HG02938 (cell line): ENCODE measurements around the gene NSF.
"Not testable (repeated sequence)": the region's sequence is repeated elsewhere in the genome, so short reads cannot be mapped to it uniquely, and the experiment has no call there.

Experiments
- ATAC-seq: cut with Tn5 transposase; IDR thresholded peaks from one replicate; pipeline ENCODE4 v1.9.1; 2021; ENCODE audit warnings: mild to moderate bottlenecking, moderate library complexity; ENCODE audit not compliant: unreplicated experiment

Gene NSF

DNA sequence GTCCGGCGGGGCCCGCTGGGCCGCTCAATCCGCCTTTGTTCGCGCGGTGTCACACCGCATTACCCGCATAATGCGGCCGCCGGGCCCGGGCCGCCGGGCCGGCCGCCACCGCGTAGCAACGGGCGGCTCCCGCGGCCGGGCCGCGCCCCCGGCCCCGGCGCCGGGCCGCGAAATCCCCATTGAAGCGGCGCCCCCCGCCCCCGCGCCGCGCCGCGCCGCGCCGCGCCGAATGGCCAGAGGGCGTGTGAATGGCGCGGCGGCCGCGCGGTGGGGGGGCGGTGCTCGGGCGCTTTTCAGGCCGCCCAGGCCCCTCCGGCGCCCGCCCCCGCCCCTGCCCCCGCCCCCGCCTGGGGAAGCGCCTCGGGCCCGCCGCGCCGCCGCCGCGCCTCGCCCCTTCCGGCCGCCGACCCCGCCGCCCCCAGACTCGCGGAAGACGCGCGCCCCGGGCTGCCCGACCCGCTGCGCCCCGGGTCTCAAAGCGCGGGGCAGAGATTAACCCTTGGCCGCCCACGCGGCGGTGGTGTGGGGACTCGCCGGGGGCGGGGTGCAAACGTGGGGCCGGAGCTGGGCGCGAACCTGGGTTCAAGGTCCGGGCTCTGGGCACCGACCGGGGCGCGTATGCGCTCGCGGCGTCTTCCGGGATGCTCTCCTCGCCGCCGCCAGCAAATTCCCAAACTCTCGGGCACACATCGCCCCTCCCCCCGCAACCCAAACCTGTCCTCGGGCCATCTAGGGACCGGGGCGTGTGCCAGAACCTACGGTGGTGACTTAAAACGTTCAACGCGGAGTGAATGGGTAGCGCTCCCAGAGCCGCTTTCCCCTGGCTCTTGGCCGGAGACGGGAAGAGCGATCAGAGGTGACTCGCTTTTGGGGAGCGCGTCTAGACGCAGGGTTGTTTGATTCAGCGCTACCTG lies 181.3 kb downstream of the NSF start:
- ATAC-seq: no peak

DNA sequence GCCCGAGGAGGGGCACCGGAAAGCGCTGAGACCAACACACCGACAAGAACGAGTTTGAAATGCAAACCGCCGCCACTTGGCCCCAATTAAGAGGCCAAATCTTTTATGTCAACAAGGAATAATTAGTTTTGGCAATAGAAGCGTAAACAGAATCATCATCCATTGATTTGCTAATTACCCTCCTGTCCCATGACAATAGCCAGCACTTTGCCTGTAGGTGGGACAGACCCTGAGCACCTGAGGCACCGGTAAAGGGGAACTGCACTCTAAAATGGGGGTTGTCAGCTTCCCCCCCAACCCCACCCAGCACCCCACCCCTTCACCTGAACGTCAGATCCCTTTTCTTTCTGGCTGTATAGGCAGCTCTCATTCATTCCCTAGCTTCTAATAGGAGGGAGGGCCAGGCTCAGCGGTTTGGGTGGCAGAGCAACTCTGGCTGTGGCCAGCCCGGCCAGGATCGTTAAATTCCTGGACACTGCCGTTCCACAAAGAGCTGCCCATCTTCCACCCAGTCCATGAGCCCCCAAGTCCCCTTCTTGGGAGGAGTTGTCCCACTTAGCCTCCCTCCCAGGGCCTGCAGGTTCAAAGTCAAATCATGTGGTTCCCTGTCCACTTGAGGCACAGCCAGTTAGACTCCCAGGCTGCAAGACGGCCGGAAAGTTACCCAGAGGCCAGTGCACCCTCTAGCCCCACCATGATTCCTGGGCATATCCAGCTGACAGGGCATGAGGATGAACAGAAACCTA lies 182.2 kb downstream of the NSF start:
- no peak for ATAC-seq

DNA sequence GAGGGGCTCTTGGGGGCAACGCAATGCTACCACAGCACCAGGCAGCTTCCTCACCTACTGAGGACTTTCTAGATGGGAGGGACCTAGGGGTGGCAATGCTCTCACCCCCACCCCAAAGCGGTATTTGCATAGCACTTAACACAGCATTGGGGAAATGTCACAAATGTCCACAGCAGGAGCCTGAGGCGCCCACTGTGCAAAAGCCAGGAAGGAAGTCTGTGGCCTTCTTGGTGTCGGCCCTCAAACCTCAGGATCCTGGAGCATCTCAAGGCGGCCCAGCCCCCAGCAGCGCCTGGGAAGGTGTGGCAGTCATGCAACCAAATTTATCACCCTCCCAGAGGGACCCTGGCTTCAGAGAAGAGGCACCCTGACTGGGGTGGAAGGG lies 182.7 kb downstream of the NSF start:
- ATAC-seq: no peak

DNA sequence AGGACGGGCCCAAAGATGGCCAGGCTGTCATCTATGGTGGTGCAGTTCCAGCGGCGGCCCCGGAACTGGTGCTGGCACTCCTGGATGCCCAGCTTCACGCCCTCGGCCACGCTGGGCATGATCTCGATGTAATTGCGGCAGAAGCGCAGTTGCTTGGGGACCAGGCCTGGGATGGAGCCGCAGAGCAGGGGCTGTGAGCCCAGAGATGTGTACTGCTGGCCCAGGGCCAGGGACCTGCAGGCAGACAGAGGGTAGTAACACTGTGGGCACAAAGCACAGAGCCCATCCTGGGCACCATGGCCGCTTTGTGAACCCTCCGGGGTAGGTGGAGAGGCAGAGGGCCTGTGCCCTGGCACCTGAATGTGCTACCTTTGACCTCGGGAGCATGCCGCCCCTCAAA lies 183.2 kb downstream of the NSF start:
- no peak for ATAC-seq

DNA sequence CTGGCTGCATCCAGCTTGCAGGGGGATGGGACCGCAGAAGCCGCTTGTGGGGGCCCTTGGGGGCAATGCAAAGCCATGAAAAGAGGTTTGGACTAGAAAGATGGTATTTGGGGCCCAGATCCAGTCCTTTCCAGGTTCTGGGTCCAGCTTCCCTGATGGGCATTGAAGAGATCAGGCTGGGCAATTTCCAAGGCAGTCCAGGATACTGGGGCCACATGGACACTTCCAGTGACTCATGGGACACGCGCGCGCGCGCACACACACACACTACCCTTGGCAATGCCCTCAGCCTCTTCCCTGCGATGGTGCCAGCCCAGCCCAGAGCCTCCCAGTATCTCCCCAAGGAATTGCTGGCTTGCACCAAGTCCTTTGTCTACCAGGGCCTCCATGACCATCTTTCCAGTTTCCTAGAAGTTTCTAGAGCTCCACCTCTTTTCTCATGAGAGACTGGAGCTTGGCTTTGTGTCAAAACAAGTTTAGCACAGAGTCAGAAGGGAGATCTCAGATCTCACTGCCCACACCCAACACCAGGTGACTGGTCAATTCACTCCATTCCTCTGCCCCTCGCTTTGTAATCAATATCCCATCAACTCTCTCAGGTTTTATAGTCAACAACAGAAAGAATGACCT lies 183.8 kb downstream of the NSF start:
- ATAC-seq: no peak

DNA sequence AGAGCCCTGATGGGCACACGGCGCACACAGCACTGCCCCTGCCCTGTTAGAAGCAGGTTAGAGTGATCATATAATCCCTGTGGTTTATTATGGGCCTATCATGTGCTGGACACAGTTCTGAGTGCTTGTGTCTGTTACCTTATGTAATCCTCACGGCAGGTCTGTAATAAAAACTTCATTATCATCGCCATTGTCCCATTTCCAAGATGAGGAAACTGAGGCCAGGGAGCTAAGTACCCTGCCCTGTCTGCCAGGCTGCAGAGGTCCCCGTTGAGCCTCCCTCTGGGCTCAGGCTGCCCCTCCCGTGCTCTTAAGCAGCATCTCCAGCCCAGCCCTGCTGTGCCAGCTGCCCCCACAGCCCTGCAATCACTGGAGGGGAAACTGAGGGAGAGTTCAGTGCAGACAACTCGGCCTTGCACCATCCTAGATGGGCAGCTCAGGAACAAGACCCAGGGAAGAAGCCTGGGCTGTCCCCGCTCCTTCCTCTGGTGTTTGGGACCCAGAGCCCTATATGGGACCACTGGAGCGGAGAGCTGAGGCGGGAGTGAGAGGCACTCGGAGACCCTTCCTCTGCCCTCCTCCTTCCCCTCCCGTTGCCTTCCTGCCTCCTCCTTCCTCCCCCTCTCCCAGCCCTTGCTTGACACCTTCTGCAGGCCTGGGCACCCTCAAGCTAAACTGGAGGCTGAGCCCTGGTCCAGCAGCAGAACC lies 186.0 kb downstream of the NSF start:
- no peak for ATAC-seq

DNA sequence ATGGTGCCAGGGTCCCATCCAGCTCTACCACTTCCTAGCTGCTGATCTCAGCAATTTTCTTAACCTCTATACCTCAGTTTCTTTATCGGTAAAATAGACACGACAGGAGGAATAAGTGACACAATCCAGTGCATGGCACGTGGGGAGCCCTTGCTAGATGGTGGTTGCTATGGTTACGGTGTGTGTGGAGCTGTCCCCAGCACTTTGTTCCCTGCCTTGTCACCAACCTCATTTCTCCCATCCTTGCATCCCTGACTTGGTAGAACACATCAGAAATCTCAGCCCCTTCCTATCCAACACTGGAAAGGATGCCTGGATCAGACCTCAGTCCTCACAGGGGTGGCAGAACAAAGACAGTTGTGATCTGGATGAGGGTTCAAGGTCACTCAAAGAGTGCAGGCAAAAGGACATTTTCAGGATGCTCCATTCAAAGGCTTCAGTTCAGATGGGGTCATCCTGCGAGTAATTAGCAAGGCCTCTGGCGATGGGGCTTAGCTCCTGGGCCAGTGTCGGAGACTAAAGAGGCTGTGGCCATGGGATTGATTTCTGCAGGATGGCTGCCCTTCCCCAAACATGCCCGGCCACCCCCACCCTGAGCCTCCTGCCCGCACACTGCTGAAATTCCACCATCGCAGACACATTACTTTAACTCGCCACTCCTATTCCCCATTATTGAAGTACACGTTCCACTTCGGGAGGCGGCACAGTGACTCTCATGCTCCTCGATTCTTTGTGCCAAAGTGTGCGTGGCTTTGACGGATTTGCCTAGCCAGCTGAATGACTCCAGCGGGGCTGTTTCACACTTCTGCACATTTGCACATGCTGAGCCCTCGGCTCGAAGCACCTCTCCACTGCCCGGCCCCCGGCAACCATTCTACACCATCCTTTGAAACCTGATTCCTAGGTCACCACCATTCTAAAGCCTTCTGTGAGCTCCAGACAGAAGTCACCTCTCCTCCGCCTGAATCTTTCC lies 187.8 kb downstream of the NSF start:
- ATAC-seq: no peak

DNA sequence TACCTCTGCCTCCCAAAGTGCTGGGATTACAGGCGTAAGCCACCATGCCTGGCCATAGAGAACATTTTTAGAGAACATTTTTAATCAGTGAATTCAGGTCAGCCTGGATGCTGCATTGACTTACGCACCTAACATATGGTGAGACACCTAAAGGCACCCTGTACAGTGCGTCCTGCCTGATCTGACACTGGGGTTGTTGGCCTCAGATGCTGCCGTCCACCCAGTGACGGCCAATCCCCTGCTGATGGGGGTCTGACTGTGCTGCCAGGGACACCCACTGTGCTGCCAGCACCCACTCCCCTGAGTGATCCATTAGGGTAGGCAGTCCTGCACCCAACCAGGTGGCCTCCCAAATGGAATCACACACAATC lies 189.5 kb downstream of the NSF start:
- no peak for ATAC-seq

DNA sequence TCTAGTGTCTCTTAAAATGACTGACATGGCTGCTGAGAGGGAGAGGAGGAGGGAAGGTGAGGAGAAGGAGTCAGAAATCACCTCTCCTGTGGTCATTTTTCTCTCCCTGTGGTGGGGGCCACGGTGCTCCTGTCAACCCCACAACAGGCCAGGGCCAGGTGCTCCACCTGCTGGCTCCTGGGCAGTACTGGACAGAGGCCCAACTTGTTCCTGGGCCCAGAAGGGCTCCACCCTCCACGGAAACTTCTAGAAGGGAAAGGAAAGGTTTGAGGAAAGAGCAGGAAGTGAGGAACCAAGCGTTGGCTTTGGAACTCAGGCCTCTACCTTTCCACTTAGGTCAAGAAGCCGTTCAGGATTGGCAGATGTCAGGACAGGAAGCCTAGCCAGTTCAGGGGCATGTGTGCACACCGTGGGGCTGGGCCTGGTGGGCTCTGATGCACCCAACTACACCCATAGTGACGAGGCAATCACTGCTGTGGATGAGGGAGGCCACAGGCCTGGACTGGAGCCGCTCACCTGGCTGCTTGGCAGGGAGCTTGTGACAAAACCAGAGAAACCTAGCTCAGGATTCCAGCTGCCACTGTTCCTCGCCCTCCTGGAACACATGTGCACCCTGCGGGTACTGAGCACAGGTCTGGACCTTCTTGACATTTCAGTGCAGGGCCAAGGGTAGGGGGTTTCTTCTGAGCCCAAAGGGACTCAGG lies 191.9 kb downstream of the NSF start:
- no peak for ATAC-seq

DNA sequence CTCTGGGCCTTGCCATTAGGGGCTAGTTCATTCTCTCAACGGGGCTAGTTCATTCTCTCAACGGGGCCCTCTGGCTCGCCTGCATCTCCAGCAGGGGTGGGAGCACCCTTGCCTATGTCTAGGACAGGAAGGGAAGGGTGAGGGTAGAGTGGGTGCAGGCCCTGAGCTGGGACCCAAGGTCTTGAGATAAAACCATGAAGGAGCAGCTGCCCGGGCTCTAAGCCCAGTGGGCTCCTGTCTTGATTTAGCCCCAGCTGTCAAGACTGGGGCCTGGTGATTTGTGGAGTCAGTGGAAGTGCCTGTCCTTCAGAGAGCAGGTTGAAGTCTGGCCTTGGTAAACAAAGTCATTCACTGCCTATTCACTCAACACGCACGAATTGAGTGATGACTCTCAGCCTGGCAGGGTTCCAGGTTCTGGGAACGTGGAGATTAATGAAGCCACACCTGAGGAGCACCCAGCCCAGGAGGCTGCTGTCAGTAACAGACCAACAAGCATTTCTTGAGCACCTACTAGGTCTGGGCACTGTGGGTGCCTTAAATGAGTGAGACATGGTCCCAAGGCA lies 192.6 kb downstream of the NSF start:
- no peak for ATAC-seq

DNA sequence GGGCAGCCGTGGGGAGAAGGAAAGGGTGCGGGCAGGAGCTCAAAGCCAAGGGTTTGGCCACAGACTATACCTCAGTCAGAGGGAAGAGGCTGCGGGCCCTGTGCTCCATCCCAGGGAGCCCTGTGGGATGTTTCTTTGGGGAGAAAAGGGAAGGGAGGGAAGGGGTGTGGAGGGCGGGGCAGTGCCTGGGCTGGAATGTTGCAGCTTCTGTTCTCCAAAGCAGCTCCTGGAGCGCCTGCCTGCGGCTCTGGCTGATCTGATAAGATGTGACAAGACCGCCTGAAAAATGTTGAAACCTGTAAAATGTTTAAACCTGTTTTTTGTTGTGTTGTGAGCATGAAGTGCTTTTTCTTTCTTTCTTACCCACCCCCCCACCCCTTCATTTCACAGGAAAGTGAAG lies 195.2 kb downstream of the NSF start:
- ATAC-seq: no peak

DNA sequence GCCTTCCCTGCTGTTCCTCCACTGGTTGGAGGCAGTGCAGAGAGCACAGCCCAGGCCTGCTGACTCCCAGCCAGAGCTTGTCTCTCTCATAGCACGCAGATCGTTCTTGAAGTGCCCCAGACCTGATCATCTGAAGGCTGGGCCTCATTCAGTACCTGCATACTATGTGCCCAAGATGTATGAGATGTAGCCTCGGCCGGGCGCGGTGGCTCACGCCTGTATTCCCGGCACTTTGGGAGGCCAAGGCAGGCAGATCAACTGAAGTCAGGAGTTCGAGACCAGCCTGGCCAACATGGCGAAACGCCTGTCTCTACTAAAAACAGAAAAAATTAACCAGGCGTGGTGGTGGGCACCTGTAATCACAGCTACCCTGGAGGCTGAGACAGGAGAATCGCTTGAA lies 197.0 kb downstream of the NSF start:
- ATAC-seq: no peak

DNA sequence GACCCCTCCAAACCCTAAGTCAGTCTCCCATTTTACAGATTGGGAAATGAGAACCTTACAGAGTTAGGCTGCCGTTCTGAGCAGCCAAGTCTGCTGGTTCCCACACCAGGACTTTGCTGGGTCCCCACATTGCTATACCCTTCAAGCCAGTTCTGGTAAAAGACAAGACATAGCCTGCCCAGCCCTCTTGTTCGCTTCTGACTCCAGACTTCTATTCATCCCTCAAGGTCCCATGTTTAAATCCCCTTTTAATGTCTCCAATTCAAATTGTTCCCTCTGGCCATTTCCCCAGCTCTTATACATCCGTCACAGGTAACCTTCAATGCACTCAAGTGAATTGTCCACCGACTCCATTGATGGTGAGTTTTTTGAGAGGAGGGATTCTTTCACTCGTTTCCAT lies 197.8 kb downstream of the NSF start:
- no peak for ATAC-seq

DNA sequence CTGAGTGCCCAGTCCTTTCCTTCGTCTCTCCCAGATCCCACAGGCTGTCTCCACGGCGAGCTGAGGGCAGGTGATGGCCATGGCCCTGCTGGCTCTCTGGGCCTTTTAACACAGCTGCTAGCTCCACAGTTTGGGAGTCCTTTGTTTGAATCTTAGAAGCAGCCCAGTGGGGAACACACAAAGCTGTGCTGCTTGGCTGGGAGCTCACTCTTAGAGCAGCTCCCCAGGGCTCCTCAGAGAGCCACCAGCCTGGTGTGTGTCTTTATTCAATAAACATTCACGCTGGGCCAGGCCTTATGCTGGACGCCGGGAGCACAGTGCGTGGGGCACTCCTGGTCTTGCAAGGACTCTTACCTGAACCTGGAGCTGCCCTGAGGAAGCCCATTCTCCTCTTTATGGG lies 198.3 kb downstream of the NSF start:
- ATAC-seq: no peak

DNA sequence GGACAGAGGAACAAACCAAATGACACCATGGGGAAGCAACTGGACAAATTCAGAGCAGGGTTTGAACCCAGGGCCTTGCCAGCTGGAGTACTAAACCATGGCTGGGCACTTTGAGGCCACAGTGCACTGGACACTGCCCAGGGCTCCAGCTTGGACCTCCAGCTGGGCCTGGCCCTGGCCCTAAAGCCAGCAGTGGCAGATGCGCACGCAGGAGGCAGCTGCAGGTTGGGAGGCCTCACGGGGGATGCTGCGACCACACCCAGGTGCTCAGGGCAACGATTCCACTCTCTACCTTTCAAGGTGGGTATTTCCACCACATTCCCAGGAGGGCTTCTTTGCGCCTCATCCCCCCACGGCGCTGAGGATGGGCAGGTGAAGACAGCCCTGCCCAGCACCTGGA lies 199.1 kb downstream of the NSF start:
- ATAC-seq: no peak

DNA sequence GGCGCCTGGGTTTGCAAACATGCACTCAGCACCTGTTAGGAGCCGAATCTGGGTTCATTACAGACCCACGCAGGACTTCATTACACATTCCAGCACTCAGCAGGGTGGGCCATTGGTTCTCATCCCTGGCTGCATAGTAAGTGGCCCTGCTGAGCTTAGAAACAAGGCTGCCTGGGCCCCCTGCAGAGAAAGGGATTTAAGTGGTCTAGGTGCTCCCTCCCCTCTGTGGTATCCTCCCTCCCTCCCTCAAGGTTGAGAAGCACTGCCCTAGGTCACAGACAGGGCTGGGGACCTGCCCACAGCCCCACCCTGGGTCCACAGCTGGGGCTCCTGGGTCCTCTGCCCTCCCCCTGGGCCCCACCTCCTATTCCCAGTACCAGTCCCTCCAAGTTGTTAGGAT lies 199.7 kb downstream of the NSF start:
- ATAC-seq: no peak

DNA sequence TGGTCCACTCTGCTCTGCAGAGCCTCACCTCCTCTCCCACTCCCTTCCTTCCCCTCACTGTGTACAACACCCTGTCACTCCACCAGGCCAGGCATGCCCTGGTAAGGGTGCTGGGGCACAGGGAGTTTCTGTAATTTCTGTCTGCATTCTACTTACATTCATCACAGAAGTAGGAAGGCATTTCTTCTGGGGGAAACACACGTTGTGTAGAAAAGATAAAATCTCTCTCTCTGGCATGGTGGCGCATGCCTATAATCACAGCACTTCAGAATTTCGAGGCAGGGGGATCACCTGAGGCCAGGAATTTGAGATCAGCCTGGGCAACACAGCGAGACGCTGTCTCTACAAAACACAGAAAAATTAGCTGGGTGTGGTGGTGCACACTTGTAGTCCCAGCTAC lies 201.1 kb downstream of the NSF start:
- no peak for ATAC-seq

DNA sequence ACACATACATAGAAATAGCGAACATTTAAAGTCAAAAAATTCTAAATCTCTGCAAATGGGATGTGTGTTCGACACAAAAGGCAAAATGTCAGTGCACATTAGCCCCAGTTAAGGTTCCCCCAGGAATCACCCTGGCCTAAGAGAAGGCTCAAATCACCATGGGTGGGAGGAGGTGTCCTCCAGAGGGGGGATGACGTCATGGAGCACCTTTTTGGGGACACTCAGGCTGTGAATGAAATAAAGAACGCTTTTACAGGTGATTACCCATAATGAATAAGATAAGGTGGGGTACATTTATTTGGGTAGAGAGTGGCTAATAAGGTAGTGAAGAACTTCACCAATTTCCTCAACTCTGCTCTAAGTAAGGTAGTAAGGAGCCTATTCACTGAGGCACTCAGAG lies 201.6 kb downstream of the NSF start:
- ATAC-seq: no peak

DNA sequence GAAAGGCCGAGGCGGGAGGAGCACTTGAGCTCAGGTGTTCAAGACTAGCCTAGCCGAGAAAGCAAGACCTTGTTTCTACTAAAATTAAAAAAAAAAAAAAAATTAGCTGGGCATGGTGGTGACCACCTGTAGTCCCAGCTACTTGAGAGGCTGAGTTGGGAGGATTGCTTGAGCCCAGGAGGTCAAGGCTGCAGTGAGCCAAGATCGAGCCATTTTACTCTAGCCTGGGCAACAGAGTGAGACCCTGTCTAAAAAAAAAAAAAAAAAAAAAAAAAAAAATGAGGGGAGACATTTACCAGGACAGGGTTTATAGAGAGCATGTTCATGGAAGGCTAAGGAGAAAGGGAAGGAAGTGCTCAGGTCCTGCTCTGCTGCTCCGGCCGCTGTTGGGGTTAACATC lies 202.6 kb downstream of the NSF start:
- not testable (repeated sequence) for ATAC-seq
